Ovary (tissue), 3 donors: ENCODE measurements around the gene TNS4.

Experiments
- EP300 ChIP-seq: sonication (generic); formaldehyde crosslinking; IDR thresholded peaks from one replicate; pipeline ENCODE4 v1.6.1; 2017; ENCODE audit warnings: antibody characterized with exemption
- POLR2A ChIP-seq: fragments of 450-650 bp; IDR thresholded peaks from one replicate; pipeline ENCODE4 v1.6.1; 2017; ENCODE audit warnings: antibody characterized with exemption, mild to moderate bottlenecking, moderate library complexity
- TF ChIP-seq, protein P1 (sequence below), 3 donors: fragments of 450-650 bp in 2 of 3; fragments of 200-600 bp in 1 of 3; IDR thresholded peaks; one replicate each; pipeline versions ENCODE4 v1.5.1 to v1.8.0; 2016 to 2022; ENCODE audit warnings: antibody characterized with exemption in 3 of 3, mild to moderate bottlenecking in 1 of 3
- donor health status: DM: no; HTN: no; CAD: no.

- TF ChIP-seq, protein P1, sequence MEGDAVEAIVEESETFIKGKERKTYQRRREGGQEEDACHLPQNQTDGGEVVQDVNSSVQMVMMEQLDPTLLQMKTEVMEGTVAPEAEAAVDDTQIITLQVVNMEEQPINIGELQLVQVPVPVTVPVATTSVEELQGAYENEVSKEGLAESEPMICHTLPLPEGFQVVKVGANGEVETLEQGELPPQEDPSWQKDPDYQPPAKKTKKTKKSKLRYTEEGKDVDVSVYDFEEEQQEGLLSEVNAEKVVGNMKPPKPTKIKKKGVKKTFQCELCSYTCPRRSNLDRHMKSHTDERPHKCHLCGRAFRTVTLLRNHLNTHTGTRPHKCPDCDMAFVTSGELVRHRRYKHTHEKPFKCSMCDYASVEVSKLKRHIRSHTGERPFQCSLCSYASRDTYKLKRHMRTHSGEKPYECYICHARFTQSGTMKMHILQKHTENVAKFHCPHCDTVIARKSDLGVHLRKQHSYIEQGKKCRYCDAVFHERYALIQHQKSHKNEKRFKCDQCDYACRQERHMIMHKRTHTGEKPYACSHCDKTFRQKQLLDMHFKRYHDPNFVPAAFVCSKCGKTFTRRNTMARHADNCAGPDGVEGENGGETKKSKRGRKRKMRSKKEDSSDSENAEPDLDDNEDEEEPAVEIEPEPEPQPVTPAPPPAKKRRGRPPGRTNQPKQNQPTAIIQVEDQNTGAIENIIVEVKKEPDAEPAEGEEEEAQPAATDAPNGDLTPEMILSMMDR (IDR thresholded peaks at IDR 0.05) = no peak
- no peak for TF ChIP-seq POLR2A
- no peak for TF ChIP-seq EP300
Observed at GRCh38 chr17:40483679-40484078, 17.7 kb downstream of the TNS4 start.
